ENCODE results near the gene PPP2R1B. TPM values are rescaled to one million over a fixed set of nuclear protein-coding genes. Genes with fewer than 3 reads are reported as not detected.

PPP2R1B gene
- polyA plus RNA-seq, 1 donor (not counting 4 experiments of a cell fraction or from before 2014, with no cell fraction given), result 33.6 TPM

- TF ChIP-seq CTCF (optimal IDR thresholded peaks at IDR 0.05 in 1 of 3, IDR thresholded peaks at IDR 0.05 in 1 of 3, conservative IDR thresholded peaks at IDR 0.05 in 1 of 3; ENCODE audit: extremely low read depth in 1 of 3, insufficient read depth in 2 of 3, low read length in 3 of 3) (no peak), EZH2 (IDR thresholded peaks at IDR 0.05; ENCODE audit: low read length) (no peak)
- H3K27ac ChIP-seq (ENCODE audit: control insufficient read depth, insufficient read depth, low read length), result no peak overlapping the region
Measured at GRCh38 chr11:111808834-111809233, 42.6 kb upstream of the PPP2R1B start.

GRCh38 chr11:111808063-111808588 is 41.9 kb upstream of the PPP2R1B start:
- Histone ChIP-seq H3K36me3 (ENCODE audit: control insufficient read depth in 2 of 2, extremely low read depth in 1 of 2, insufficient read depth in 2 of 2, low read length in 2 of 2) (peaks cover 4 to 8% of the 10 kb centered on the region in 2 experiments), H4K20me1 (ENCODE audit: control insufficient read depth, extremely low read depth, insufficient read depth, low read length) (no peaks in the 10 kb centered on the region), H3K9me3 (ENCODE audit: control insufficient read depth, low read depth, low read length) (no peaks in the 10 kb centered on the region), H3K4me3 (ENCODE audit: control insufficient read depth in 2 of 3, extremely low read depth in 1 of 3, insufficient read depth in 2 of 3, low read depth in 1 of 3, low read length in 3 of 3) (no peak overlapping the region), H3K27me3 (ENCODE audit: control insufficient read depth, extremely low read depth, insufficient read depth, low read length) (no peaks in the 10 kb centered on the region), H3K9me1 (ENCODE audit: control insufficient read depth, extremely low read depth, insufficient read depth, low read length) (no peaks in the 10 kb centered on the region), H3K9ac (ENCODE audit: control insufficient read depth, extremely low read depth, insufficient read depth, low read length) (no peak overlapping the region), H3K4me2 (ENCODE audit: control insufficient read depth, extremely low read depth, insufficient read depth, low read depth, low read length) (no peak overlapping the region), H2AFZ (ENCODE audit: control insufficient read depth, low read length) (no peak overlapping the region), H3K4me1 (ENCODE audit: control insufficient read depth, extremely low read depth, insufficient read depth, low read length) (no peaks in the 10 kb centered on the region), H3K27ac (ENCODE audit: control insufficient read depth, insufficient read depth, low read length) (no peak overlapping the region), H3K79me2 (ENCODE audit: control insufficient read depth, insufficient read depth, low read length) (no peaks in the 10 kb centered on the region)
- no peak for TF ChIP-seq CTCF (optimal IDR thresholded peaks at IDR 0.05 in 1 of 3, IDR thresholded peaks at IDR 0.05 in 1 of 3, conservative IDR thresholded peaks at IDR 0.05 in 1 of 3; ENCODE audit: extremely low read depth in 1 of 3, insufficient read depth in 2 of 3, low read length in 3 of 3)
- TF ChIP-seq EZH2 (IDR thresholded peaks at IDR 0.05; ENCODE audit: low read length), result no peak
- FAIRE-seq, result no peak
- dilution Hi-C loops (cut with MboI; ENCODE audit: extremely low pct_ligation_motif_present, low sequenced_read_pairs), result loop anchor here (5.0 kb wide), 1 partner anchor 51 kb away; no protein-coding TSS in a partner anchor
- DNase-seq (ENCODE audit: low read depth, low spot score), result no peak

More at GRCh38 chr11:111808834-111809233, 42.6 kb upstream of the PPP2R1B start:
- FAIRE-seq, result no peak
- Histone ChIP-seq H3K4me3 (ENCODE audit: control insufficient read depth in 2 of 3, extremely low read depth in 1 of 3, insufficient read depth in 2 of 3, low read depth in 1 of 3, low read length in 3 of 3) (no peak overlapping the region), H3K9me3 (ENCODE audit: control insufficient read depth, low read depth, low read length) (no peaks in the 10 kb centered on the region), H3K4me2 (ENCODE audit: control insufficient read depth, extremely low read depth, insufficient read depth, low read depth, low read length) (no peak overlapping the region), H3K79me2 (ENCODE audit: control insufficient read depth, insufficient read depth, low read length) (no peaks in the 10 kb centered on the region), H3K9ac (ENCODE audit: control insufficient read depth, extremely low read depth, insufficient read depth, low read length) (no peak overlapping the region), H2AFZ (ENCODE audit: control insufficient read depth, low read length) (no peak overlapping the region), H3K9me1 (ENCODE audit: control insufficient read depth, extremely low read depth, insufficient read depth, low read length) (no peaks in the 10 kb centered on the region), H3K27me3 (ENCODE audit: control insufficient read depth, extremely low read depth, insufficient read depth, low read length) (no peaks in the 10 kb centered on the region), H3K36me3 (ENCODE audit: control insufficient read depth in 2 of 2, extremely low read depth in 1 of 2, insufficient read depth in 2 of 2, low read length in 2 of 2) (peaks cover 4 to 8% of the 10 kb centered on the region in 2 experiments), H4K20me1 (ENCODE audit: control insufficient read depth, extremely low read depth, insufficient read depth, low read length) (no peaks in the 10 kb centered on the region), H3K4me1 (ENCODE audit: control insufficient read depth, extremely low read depth, insufficient read depth, low read length) (no peaks in the 10 kb centered on the region)
- dilution Hi-C loops (cut with MboI; ENCODE audit: extremely low pct_ligation_motif_present, low sequenced_read_pairs), result loop anchor here (5.0 kb wide), 1 partner anchor 52 kb away; no protein-coding TSS in a partner anchor
- no peak for DNase-seq (ENCODE audit: low read depth, low spot score)
